ENCODE measurements around the gene CASP9. TPM values are rescaled to one million over a fixed set of nuclear protein-coding genes. Genes with fewer than 3 reads are reported as not detected.

CASP9 gene
- total RNA-seq, 1 experiment from 2014 or later = 15.9 TPM

- Histone ChIP-seq H2AK5ac (ENCODE audit: insufficient read length, low read length) (no peak overlapping the region), H3K14ac (ENCODE audit: insufficient read depth, low read length) (no peak overlapping the region), H3K27me3 (ENCODE audit: insufficient read depth, low read length) (no peaks in the 10 kb centered on the region), H4K5ac (ENCODE audit: insufficient read length, low read depth, low read length) (no peak overlapping the region), H3K23me2 (ENCODE audit: insufficient read length, low read depth, low read length, poor library complexity, severe bottlenecking) (no peaks in the 10 kb centered on the region), H3K79me2 (ENCODE audit: insufficient read depth, low read length) (no peaks in the 10 kb centered on the region), H3K27ac (ENCODE audit: insufficient read length, low read depth, low read length) (no peak overlapping the region), H4K20me1 (ENCODE audit: control insufficient read depth, insufficient read depth, insufficient read length) (no peaks in the 10 kb centered on the region), H3K9me3 (ENCODE audit: control insufficient read depth, low read depth, low read length) (no peaks in the 10 kb centered on the region), H4K91ac (ENCODE audit: insufficient read length, low read depth, low read length) (no peak overlapping the region), H2BK120ac (ENCODE audit: low read depth, low read length, poor library complexity, severe bottlenecking) (no peak overlapping the region), H3K79me1 (ENCODE audit: insufficient read depth, low read depth, low read length, poor library complexity, severe bottlenecking) (no peaks in the 10 kb centered on the region), H3K4ac (ENCODE audit: low read depth, low read length) (no peak overlapping the region), H3K18ac (ENCODE audit: insufficient read length, low read depth, low read length) (no peak overlapping the region), H2AFZ (ENCODE audit: low read length) (no peak overlapping the region), H3K9ac (ENCODE audit: extremely low read depth, insufficient read length, low read length) (no peak overlapping the region), H3K56ac (ENCODE audit: insufficient read length, low read depth, low read length) (no peak overlapping the region), H2BK15ac (ENCODE audit: low read depth, low read length) (no peak overlapping the region), H3K4me2 (ENCODE audit: insufficient read depth, insufficient read length, low read length) (no peak overlapping the region), H3K23ac (ENCODE audit: insufficient read length, low read depth, low read length) (no peak overlapping the region), H3T11ph (ENCODE audit: low read length) (no peak overlapping the region), H3K4me1 (ENCODE audit: insufficient read depth, low read length) (no peaks in the 10 kb centered on the region), H2BK5ac (ENCODE audit: insufficient read length, low read length) (no peak overlapping the region), H2BK12ac (ENCODE audit: insufficient read length, low read depth, low read length) (no peak overlapping the region), H4K8ac (replicated peaks; ENCODE audit: insufficient read length, low read depth, low read length) (no peak overlapping the region), H2BK20ac (ENCODE audit: low read depth, low read length, poor library complexity, severe bottlenecking) (no peak overlapping the region)
- H3K4me1 Mint-ChIP-seq = no peaks in the 10 kb centered on the region
- peaks cover 4 to 32% (median 18%) of the 10 kb centered on the region in 3 experiments; a peak in 6 of 7 replicates for H3K36me3 Mint-ChIP-seq (ENCODE audit: insufficient read depth in 1 of 3, low read depth in 3 of 3)
- DNase-seq = no peak
- no peak overlapping the region for H3K4me3 Mint-ChIP-seq
- TF ChIP-seq, protein P1, sequence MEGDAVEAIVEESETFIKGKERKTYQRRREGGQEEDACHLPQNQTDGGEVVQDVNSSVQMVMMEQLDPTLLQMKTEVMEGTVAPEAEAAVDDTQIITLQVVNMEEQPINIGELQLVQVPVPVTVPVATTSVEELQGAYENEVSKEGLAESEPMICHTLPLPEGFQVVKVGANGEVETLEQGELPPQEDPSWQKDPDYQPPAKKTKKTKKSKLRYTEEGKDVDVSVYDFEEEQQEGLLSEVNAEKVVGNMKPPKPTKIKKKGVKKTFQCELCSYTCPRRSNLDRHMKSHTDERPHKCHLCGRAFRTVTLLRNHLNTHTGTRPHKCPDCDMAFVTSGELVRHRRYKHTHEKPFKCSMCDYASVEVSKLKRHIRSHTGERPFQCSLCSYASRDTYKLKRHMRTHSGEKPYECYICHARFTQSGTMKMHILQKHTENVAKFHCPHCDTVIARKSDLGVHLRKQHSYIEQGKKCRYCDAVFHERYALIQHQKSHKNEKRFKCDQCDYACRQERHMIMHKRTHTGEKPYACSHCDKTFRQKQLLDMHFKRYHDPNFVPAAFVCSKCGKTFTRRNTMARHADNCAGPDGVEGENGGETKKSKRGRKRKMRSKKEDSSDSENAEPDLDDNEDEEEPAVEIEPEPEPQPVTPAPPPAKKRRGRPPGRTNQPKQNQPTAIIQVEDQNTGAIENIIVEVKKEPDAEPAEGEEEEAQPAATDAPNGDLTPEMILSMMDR (conservative IDR thresholded peaks at IDR 0.05) = no peak
- no peak overlapping the region for H3K27ac Mint-ChIP-seq
- no peaks in the 10 kb centered on the region for H3K9me3 Mint-ChIP-seq
- no peaks in the 10 kb centered on the region for H3K27me3 Mint-ChIP-seq (ENCODE audit: low read depth)
- WGBS (ENCODE audit: extremely low coverage, insufficient read length, low lambda C conversion rate) = no CpG with 5 or more reads among the region's 2 CpGs
These were observed 33.6 kb upstream of the CASP9 start for GRCh38 chr1:15557594-15557993.
